ENCODE data around the gene AKR7A3.

AKR7A3 gene

DNA sequence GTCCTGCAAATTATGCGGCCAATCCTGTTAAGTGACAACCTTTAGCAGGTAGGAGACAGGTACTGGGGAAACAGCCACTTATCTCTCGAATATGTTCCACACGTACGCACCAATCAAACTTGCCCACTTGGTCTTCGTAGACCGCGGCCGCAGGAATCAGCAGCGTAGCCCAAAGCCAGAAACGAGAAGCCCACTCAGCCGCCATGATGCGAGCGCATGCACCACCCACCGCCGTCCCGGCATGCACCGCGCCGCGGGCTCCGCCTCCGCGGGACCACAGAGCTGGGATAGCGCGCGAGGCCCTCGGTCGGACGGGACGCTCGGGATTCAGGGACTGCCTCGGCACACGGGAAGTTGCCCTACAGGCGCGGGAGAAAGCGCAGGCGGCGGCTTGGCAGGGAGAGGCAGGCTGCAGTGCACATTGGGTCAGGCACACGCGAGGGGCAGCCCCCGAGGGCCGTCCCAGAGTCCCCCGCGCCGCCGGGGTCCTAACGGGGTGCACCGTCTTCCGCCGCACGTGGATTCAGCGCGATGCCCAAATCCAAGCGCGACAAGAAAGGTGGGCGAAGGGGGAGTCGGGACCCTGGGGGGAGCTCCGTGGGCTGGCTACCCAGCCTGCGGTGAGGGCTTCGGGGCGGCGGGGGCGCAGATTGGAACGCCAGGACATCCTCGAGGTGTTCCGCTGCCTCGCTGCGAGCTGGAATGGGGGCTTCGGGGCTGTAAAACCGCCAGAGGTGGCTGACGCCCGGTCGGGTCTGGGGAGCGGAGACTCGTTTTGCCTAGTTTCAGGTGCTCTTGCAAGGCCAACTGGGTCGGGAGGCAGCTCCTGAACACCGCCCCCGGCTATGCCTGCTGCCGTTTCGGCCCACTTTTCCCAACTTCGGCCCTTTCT, 37.0 kb downstream of the AKR7A3 start, which contains the start of the genes EMC1 and MRTO4:
Gene EMC1 (minus strand): TSS at position 220 of the 892 bp plus-strand sequence. CDS start 15 bp downstream, at position 205.
Gene MRTO4 (plus strand): TSS at position 501 of the 892 bp plus-strand sequence. CDS start 31 bp downstream, at position 532.
- DNase-seq (ENCODE audit: low read depth): peak; percentile 87

DNA sequence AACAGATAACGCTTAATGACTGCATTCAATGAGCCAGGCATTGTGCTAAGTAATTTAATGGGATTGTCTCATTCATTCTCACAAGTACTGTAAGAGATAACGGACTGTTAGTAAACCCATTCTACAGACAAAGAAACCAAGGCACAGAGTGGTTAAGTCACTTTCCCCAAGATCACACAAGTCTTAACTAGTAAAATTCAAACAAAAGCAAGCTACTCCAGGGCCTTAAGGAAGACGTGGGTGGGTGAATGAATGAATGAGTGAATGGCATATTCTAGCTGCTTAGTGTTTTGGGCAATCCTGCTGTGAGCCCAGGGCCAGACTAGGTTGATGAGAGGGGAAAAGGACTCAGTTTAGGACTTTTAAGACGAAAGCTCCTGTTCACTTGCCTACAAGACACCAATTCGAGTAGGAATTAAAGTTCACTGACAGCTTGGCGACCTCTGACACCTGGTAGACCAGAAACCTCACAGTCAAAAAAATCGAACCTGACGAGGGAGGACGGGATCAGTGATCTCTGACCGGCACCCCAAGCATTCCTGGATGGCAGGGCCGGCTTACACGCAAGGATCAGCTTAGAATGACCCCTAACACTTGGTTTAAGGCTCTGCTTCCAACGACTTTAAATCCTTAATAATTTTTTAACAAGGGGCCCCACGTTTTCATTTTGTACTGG, 37.8 kb downstream of the AKR7A3 start:
- DNase-seq (ENCODE audit: low read depth): no peak

DNA sequence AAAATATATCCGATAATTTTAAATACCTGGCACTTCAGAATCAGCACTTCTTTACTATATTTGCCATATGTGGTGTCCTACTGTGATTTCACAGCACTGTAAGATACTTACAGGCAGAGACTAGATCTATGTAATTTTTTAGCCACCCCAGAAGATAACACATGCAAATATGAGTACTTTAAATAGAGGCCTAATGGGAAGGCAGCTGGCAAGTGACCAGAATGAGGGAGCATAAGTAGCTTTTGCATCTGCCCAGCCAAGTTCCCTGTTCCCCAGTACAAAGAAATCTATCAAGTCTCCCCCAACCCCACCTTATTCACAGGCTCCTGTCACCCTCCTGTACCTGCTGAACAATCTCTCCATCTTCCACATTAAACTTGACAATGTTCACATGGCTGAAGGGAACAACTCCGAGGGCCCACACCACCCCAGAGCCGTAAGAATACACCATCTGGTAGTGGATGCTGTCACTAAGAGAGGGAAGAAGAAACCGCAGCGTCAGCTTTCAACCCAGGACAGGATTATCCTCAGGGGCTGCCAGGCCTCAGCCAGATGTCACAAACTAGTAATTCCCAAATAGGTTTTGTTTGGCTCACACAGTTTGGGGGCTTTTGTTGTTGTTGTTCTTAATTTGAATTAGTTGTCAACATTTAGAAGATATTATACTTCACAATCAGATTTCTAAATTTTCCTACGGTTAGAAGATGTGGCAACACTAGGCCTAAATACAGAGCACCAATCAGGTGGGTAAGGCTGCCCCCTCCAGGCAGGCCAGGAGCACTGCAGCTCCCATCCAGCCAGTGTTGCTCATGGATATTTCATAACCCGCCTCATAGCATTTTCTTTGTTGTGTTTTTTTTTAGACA, 47.7 kb downstream of the AKR7A3 start:
- DNase-seq (ENCODE audit: low read depth): peak; percentile 40

DNA sequence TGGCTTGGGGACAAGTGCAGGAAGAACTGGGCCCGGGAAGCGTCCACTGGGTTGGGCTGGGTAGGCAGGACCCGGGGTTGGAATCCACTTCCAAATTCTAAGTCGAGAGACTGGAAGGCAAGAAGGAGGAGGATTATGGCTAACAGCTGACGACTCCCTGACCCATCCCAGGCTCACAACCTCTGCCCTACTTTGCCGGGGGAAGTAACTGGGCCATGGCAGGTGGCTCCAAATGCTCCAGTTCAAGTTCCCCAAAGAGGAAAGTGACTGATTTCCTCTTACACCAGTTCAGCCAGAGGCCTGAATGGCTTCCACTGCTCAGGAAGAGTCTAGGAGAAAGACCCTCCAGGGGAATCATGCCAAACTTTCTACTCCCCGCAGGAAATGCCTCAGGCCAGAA, 48.7 kb downstream of the AKR7A3 start:
- DNase-seq (ENCODE audit: low read depth): no peak

DNA sequence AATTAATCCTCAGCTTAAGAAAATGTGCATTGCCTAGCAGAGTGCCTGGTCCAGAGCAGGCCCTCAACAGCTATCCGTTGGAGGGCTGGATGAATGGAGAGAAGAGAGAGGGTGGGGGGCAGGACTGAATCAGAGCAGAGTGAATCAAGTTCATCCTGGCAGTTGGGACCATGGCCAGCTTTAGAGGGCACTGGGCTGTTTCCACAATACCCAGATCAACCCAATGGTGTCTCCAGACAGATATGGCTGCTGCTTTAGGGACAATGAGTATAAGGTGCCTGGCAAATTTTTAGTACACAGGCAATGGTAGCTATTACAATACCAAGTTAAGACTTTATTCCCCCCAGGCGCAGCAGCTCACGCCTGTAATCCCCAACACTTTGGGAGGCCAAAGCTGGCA, 54.3 kb downstream of the AKR7A3 start:
- no peak for DNase-seq (ENCODE audit: low read depth)

Data from stimulated activated CD8-positive, alpha-beta memory T cell treated with anti-CD3 and anti-CD28 coated beads, Interleukin-15, amount 100 ng/mL, for 1 hour (primary cell).